ENCODE measurements around the gene ASPHD1.
"Not testable (repeated sequence)": the region's sequence is repeated elsewhere in the genome, so short reads cannot be mapped to it uniquely, and the experiment has no call there.

Gene ASPHD1

GRCh38 chr16:29889372-29889771 lies 10.9 kb upstream of the ASPHD1 start:
- H3K36me3 ChIP-seq (ENCODE audit: control insufficient read depth, insufficient read depth, low read length); H3K9ac ChIP-seq (ENCODE audit: low read length); H3K27me3 ChIP-seq (ENCODE audit: control insufficient read depth, insufficient read depth, low read length); H3K27ac ChIP-seq (ENCODE audit: low read depth, low read length); H3K4me1 ChIP-seq (ENCODE audit: control insufficient read depth, insufficient read depth, low read length); H3K4me3 ChIP-seq (ENCODE audit: low read length): not testable (repeated sequence)

- no peaks in the 10 kb centered on the region for H3K4me1 ChIP-seq (ENCODE audit: control insufficient read depth, insufficient read depth, low read length)
- no peaks in the 10 kb centered on the region for H3K36me3 ChIP-seq (ENCODE audit: control insufficient read depth, insufficient read depth, low read length)
- no peak overlapping the region for H3K27ac ChIP-seq (ENCODE audit: low read depth, low read length)
- H3K9ac ChIP-seq (ENCODE audit: low read length), result no peak overlapping the region
- H3K4me3 ChIP-seq (ENCODE audit: low read length), result no peak overlapping the region
- peaks cover 2% of the 10 kb centered on the region for H3K27me3 ChIP-seq (ENCODE audit: control insufficient read depth, insufficient read depth, low read length)
Observed at GRCh38 chr16:29891525-29892457, 8.5 kb upstream of the ASPHD1 start.

GRCh38 chr16:29892458-29892813 lies 7.9 kb upstream of the ASPHD1 start:
- Histone ChIP-seq H3K4me3 (ENCODE audit: low read length) (no peak overlapping the region), H3K4me1 (ENCODE audit: control insufficient read depth, insufficient read depth, low read length) (no peaks in the 10 kb centered on the region), H3K27ac (ENCODE audit: low read depth, low read length) (no peak overlapping the region), H3K27me3 (ENCODE audit: control insufficient read depth, insufficient read depth, low read length) (peaks cover 2% of the 10 kb centered on the region), H3K36me3 (ENCODE audit: control insufficient read depth, insufficient read depth, low read length) (no peaks in the 10 kb centered on the region), H3K9ac (ENCODE audit: low read length) (no peak overlapping the region)

GRCh38 chr16:29893553-29893952 lies 6.7 kb upstream of the ASPHD1 start:
- Histone ChIP-seq H3K27me3 (ENCODE audit: control insufficient read depth, insufficient read depth, low read length) (peaks cover 13% of the 10 kb centered on the region), H3K27ac (ENCODE audit: low read depth, low read length) (no peak overlapping the region), H3K4me3 (ENCODE audit: low read length) (no peak overlapping the region), H3K36me3 (ENCODE audit: control insufficient read depth, insufficient read depth, low read length) (no peaks in the 10 kb centered on the region), H3K4me1 (ENCODE audit: control insufficient read depth, insufficient read depth, low read length) (no peaks in the 10 kb centered on the region), H3K9ac (ENCODE audit: low read length) (no peak overlapping the region)

GRCh38 chr16:29894352-29894751 lies 5.9 kb upstream of the ASPHD1 start:
- no peaks in the 10 kb centered on the region for H3K36me3 ChIP-seq (ENCODE audit: control insufficient read depth, insufficient read depth, low read length)
- H3K4me1 ChIP-seq (ENCODE audit: control insufficient read depth, insufficient read depth, low read length), result no peaks in the 10 kb centered on the region
- H3K9ac ChIP-seq (ENCODE audit: low read length), result no peak overlapping the region
- H3K27me3 ChIP-seq (ENCODE audit: control insufficient read depth, insufficient read depth, low read length), result peaks cover 14% of the 10 kb centered on the region
- no peak overlapping the region for H3K27ac ChIP-seq (ENCODE audit: low read depth, low read length)
- no peak overlapping the region for H3K4me3 ChIP-seq (ENCODE audit: low read length)

- no peak overlapping the region for H3K9ac ChIP-seq (ENCODE audit: low read length)
- H3K36me3 ChIP-seq (ENCODE audit: control insufficient read depth, insufficient read depth, low read length), result no peaks in the 10 kb centered on the region
- H3K4me3 ChIP-seq (ENCODE audit: low read length), result no peak overlapping the region
- H3K27me3 ChIP-seq (ENCODE audit: control insufficient read depth, insufficient read depth, low read length), result peaks cover 17% of the 10 kb centered on the region
- H3K27ac ChIP-seq (ENCODE audit: low read depth, low read length), result no peak overlapping the region
- H3K4me1 ChIP-seq (ENCODE audit: control insufficient read depth, insufficient read depth, low read length), result no peaks in the 10 kb centered on the region
Observed at GRCh38 chr16:29896841-29897240, 3.4 kb upstream of the ASPHD1 start.

- Histone ChIP-seq H3K36me3 (ENCODE audit: control insufficient read depth, insufficient read depth, low read length) (no peaks in the 10 kb centered on the region), H3K27ac (ENCODE audit: low read depth, low read length) (no peak overlapping the region), H3K9ac (ENCODE audit: low read length) (no peak overlapping the region), H3K4me1 (ENCODE audit: control insufficient read depth, insufficient read depth, low read length) (no peaks in the 10 kb centered on the region), H3K4me3 (ENCODE audit: low read length) (no peak overlapping the region), H3K27me3 (ENCODE audit: control insufficient read depth, insufficient read depth, low read length) (peaks cover 17% of the 10 kb centered on the region)
Observed at GRCh38 chr16:29897333-29897732, 3.0 kb upstream of the ASPHD1 start.

- Histone ChIP-seq H3K27ac (ENCODE audit: low read depth, low read length) (no peak overlapping the region), H3K27me3 (ENCODE audit: control insufficient read depth, insufficient read depth, low read length) (peaks cover 17% of the 10 kb centered on the region), H3K4me3 (ENCODE audit: low read length) (no peak overlapping the region), H3K36me3 (ENCODE audit: control insufficient read depth, insufficient read depth, low read length) (no peaks in the 10 kb centered on the region), H3K9ac (ENCODE audit: low read length) (no peak overlapping the region), H3K4me1 (ENCODE audit: control insufficient read depth, insufficient read depth, low read length) (no peaks in the 10 kb centered on the region)
Observed at GRCh38 chr16:29898135-29898803, 2.0 kb upstream of the ASPHD1 start.

GRCh38 chr16:29898804-29899515 lies 1.3 kb upstream of the ASPHD1 start:
- Histone ChIP-seq H3K36me3 (ENCODE audit: control insufficient read depth, insufficient read depth, low read length) (no peaks in the 10 kb centered on the region), H3K4me3 (ENCODE audit: low read length) (no peak overlapping the region), H3K4me1 (ENCODE audit: control insufficient read depth, insufficient read depth, low read length) (no peaks in the 10 kb centered on the region), H3K27ac (ENCODE audit: low read depth, low read length) (no peak overlapping the region), H3K27me3 (ENCODE audit: control insufficient read depth, insufficient read depth, low read length) (peaks cover 17% of the 10 kb centered on the region), H3K9ac (ENCODE audit: low read length) (no peak overlapping the region)

- H3K4me1 ChIP-seq (ENCODE audit: control insufficient read depth, insufficient read depth, low read length), result no peaks in the 10 kb centered on the region
- H3K9ac ChIP-seq (ENCODE audit: low read length), result no peak within 1 kb of the TSS
- H3K4me3 ChIP-seq (ENCODE audit: low read length), result peak within 1 kb of the TSS; percentile 60
- H3K36me3 ChIP-seq (ENCODE audit: control insufficient read depth, insufficient read depth, low read length), result no peaks in the 10 kb centered on the region
- H3K27ac ChIP-seq (ENCODE audit: low read depth, low read length), result no peak within 1 kb of the TSS
- peaks cover 17% of the 10 kb centered on the region for H3K27me3 ChIP-seq (ENCODE audit: control insufficient read depth, insufficient read depth, low read length)
Observed at GRCh38 chr16:29899516-29900101, 679 bp upstream of the ASPHD1 start, which contains the start of gene SEZ6L2. Gene SEZ6L2 (minus strand): TSS chr16:29899550. CDS start chr16:29899019, 531 bp downstream.

GRCh38 chr16:29900888-29901606 lies 759 bp downstream of the ASPHD1 start:
- peaks cover 17% of the 10 kb centered on the region for H3K27me3 ChIP-seq (ENCODE audit: control insufficient read depth, insufficient read depth, low read length)

GRCh38 chr16:29901607-29901945 lies 1.3 kb downstream of the ASPHD1 start:
- Histone ChIP-seq H3K4me1 (ENCODE audit: control insufficient read depth, insufficient read depth, low read length) (no peaks in the 10 kb centered on the region), H3K27ac (ENCODE audit: low read depth, low read length) (no peak overlapping the region), H3K36me3 (ENCODE audit: control insufficient read depth, insufficient read depth, low read length) (no peaks in the 10 kb centered on the region), H3K4me3 (ENCODE audit: low read length) (no peak overlapping the region), H3K9ac (ENCODE audit: low read length) (no peak overlapping the region), H3K27me3 (ENCODE audit: control insufficient read depth, insufficient read depth, low read length) (peaks cover 15% of the 10 kb centered on the region)

More at GRCh38 chr16:29900888-29901606, 759 bp downstream of the ASPHD1 start:
- no peaks in the 10 kb centered on the region for H3K36me3 ChIP-seq (ENCODE audit: control insufficient read depth, insufficient read depth, low read length)
- H3K4me3 ChIP-seq (ENCODE audit: low read length), result no peak overlapping the region
- H3K9ac ChIP-seq (ENCODE audit: low read length), result no peak overlapping the region
- H3K27ac ChIP-seq (ENCODE audit: low read depth, low read length), result no peak overlapping the region
- no peaks in the 10 kb centered on the region for H3K4me1 ChIP-seq (ENCODE audit: control insufficient read depth, insufficient read depth, low read length)
